Thoracic aorta (tissue), 2 donors: ENCODE results near the gene PIK3CA. TPM values are rescaled to one million over a fixed set of nuclear protein-coding genes. Genes with fewer than 3 reads are reported as not detected.

Experiments used
- ATAC-seq: fragments of 150-250 bp; one replicate; pipeline ENCODE4 v1.8.0; 2017; ENCODE audit warnings: low read depth; ENCODE audit not compliant: insufficient number of reproducible peaks, low FRiP score
- DNase-seq: peaks from one replicate; pipeline ENCODE4 v3.0.0-alpha.2; 2020; ENCODE audit warnings: low spot score
- H3K27ac ChIP-seq, 2 donors: fragments of 200-600 bp; sonication (generic); 1 replicate in 1 of 2; 2 replicates in 1 of 2; pipeline ENCODE4 v1.5.1; 2016; ENCODE audit warnings: mild to moderate bottlenecking in 2 of 2, moderate library complexity in 2 of 2
- H3K27me3 ChIP-seq: fragments of 200-600 bp; sonication (generic); replicated peaks from 2 replicates; pipeline ENCODE4 v1.6.0; 2016; ENCODE audit warnings: mild to moderate bottlenecking; ENCODE audit not compliant: insufficient read depth
- H3K36me3 ChIP-seq: fragments of 200-600 bp; sonication (generic); one replicate; pipeline ENCODE4 v1.5.1; 2016
- H3K4me1 ChIP-seq, 2 donors: fragments of 200-600 bp; sonication (generic); 1 replicate in 1 of 2; 2 replicates in 1 of 2; pipeline versions ENCODE4 v1.5.1 to v1.6.0; 2016; ENCODE audit warnings: low read depth in 2 of 2, mild to moderate bottlenecking in 1 of 2; ENCODE audit not compliant: control insufficient read depth in 1 of 2
- H3K4me3 ChIP-seq: fragments of 200-600 bp; sonication (generic); 2 replicates; pipeline ENCODE4 v1.5.1; 2016; ENCODE audit warnings: mild to moderate bottlenecking
- H3K9me3 ChIP-seq: fragments of 200-600 bp; sonication (generic); 2 replicates; pipeline ENCODE4 v1.5.1; 2016
- CTCF ChIP-seq: fragments of 200-600 bp; sonication (generic); IDR thresholded peaks from one replicate; pipeline ENCODE4 v1.5.1; 2019; ENCODE audit warnings: antibody characterized with exemption
- total RNA-seq, 2 donors: library from RNA; depleted of rRNA; stranded (reverse); fragments of >200 nt; gene quantifications; one replicate each; pipeline versions ENCODE4 v1.1.0 to v1.2.3, GENCODE V29; 2016

PIK3CA gene
- total RNA-seq, 2 donors from 2014 or later = 33.9 to 39.5 TPM

- H3K4me1 ChIP-seq = no peaks in the 10 kb centered on the region
- ATAC-seq (no peak), DNase-seq (no peak)
- no peak for TF ChIP-seq CTCF
- H3K4me3 ChIP-seq = no peak overlapping the region
- H3K27me3 ChIP-seq = no peaks in the 10 kb centered on the region
- no peaks in the 10 kb centered on the region for H3K9me3 ChIP-seq
- H3K36me3 ChIP-seq = no peaks in the 10 kb centered on the region
- H3K27ac ChIP-seq = no peak overlapping the region
Measured at GRCh38 chr3:179276001-179276400, 127.8 kb downstream of the PIK3CA start.

- Histone ChIP-seq H3K36me3 (no peaks in the 10 kb centered on the region), H3K4me1 (no peaks in the 10 kb centered on the region), H3K9me3 (no peaks in the 10 kb centered on the region), H3K27me3 (no peaks in the 10 kb centered on the region), H3K4me3 (no peak overlapping the region), H3K27ac (no peak overlapping the region)
- no peak for TF ChIP-seq CTCF
- ATAC-seq (no peak), DNase-seq (no peak)
Measured at GRCh38 chr3:179276743-179277142, 128.6 kb downstream of the PIK3CA start.

- no peaks in the 10 kb centered on the region for H3K36me3 ChIP-seq
- H3K27me3 ChIP-seq = no peaks in the 10 kb centered on the region
- ATAC-seq (no peak), DNase-seq (no peak)
- no peaks in the 10 kb centered on the region for H3K4me1 ChIP-seq
- TF ChIP-seq CTCF = no peak
- no peak overlapping the region for H3K27ac ChIP-seq
- H3K4me3 ChIP-seq = no peak overlapping the region
- no peaks in the 10 kb centered on the region for H3K9me3 ChIP-seq
Measured at GRCh38 chr3:179278151-179278550, 130.0 kb downstream of the PIK3CA start.

GRCh38 chr3:179278932-179279693, 131.0 kb downstream of the PIK3CA start:
- Histone ChIP-seq H3K27me3 (no peaks in the 10 kb centered on the region), H3K27ac (no peak overlapping the region), H3K4me1 (no peaks in the 10 kb centered on the region), H3K4me3 (no peak overlapping the region), H3K36me3 (no peaks in the 10 kb centered on the region), H3K9me3 (no peaks in the 10 kb centered on the region)
- DNase-seq (no peak), ATAC-seq (no peak)
- no peak for TF ChIP-seq CTCF

- Histone ChIP-seq H3K4me1 (no peaks in the 10 kb centered on the region), H3K27me3 (no peaks in the 10 kb centered on the region), H3K27ac (no peak overlapping the region), H3K36me3 (no peaks in the 10 kb centered on the region), H3K4me3 (no peak overlapping the region), H3K9me3 (no peaks in the 10 kb centered on the region)
- no peak for TF ChIP-seq CTCF
- DNase-seq (no peak), ATAC-seq (no peak)
Measured at GRCh38 chr3:179279837-179280236, 131.7 kb downstream of the PIK3CA start.
